Gastrocnemius medialis (tissue), 4 donors: Measurements from ENCODE around the gene ADAM11. TPM values are rescaled to one million over a fixed set of nuclear protein-coding genes. Genes with fewer than 3 reads are reported as not detected.

Experiments
- ATAC-seq, 2 donors: fragments of 150-250 bp; one replicate each; pipeline ENCODE4 v1.9.1; 2016
- DNase-seq, 2 donors: peaks; one replicate each; pipeline ENCODE4 v3.0.0-alpha.2; 2019
- H3K27ac ChIP-seq, 4 donors: fragments of 200-600 bp; sonication (generic); 1 replicate in 1 of 4; 2 replicates in 3 of 4; pipeline ENCODE4 v1.5.1; 2016 to 2018; ENCODE audit warnings: mild to moderate bottlenecking in 2 of 4, moderate library complexity in 1 of 4
- H3K27me3 ChIP-seq, 3 donors: fragments of 200-600 bp; sonication (generic) in 2 of 3; 1 replicate in 1 of 3; 2 replicates in 2 of 3; pipeline versions ENCODE4 v1.5.1 to v1.6.0; 2016 to 2019; ENCODE audit warnings: mild to moderate bottlenecking in 1 of 3, moderate library complexity in 1 of 3
- H3K36me3 ChIP-seq, 2 donors: fragments of 200-600 bp; sonication (generic) in 1 of 2; one replicate each; pipeline ENCODE4 v1.5.1; 2017 to 2018
- H3K4me1 ChIP-seq, 2 donors: fragments of 200-600 bp; sonication (generic) in 1 of 2; one replicate each; pipeline ENCODE4 v1.5.1; 2016 to 2017; ENCODE audit warnings: mild to moderate bottlenecking in 2 of 2
- H3K4me3 ChIP-seq, 4 donors: fragments of 200-600 bp; sonication (generic) in 3 of 4; 1 replicate in 1 of 4; 2 replicates in 3 of 4; pipeline ENCODE4 v1.5.1; 2016 to 2019; ENCODE audit warnings: mild to moderate bottlenecking in 2 of 4
- H3K9me3 ChIP-seq, 3 donors: fragments of 200-600 bp; sonication (generic) in 2 of 3; 1 replicate in 1 of 3; 2 replicates in 2 of 3; pipeline ENCODE4 v1.5.1; 2016 to 2019
- CTCF ChIP-seq, 5 experiments: fragments of 450-650 bp in 3 of 5; fragments of 200-600 bp in 2 of 5; sonication (generic) in 2 of 5; IDR thresholded peaks in 4 of 5; conservative IDR thresholded peaks in 1 of 5; 1 replicate in 4 of 5; 2 replicates in 1 of 5; pipeline ENCODE4 v1.5.1; 2016 to 2019; ENCODE audit warnings: antibody characterized with exemption in 5 of 5, mild to moderate bottlenecking in 3 of 5, moderate library complexity in 3 of 5
- POLR2A ChIP-seq, 2 donors: fragments of 450-650 bp; IDR thresholded peaks; one replicate each; pipeline ENCODE4 v1.6.1; 2017; ENCODE audit warnings: antibody characterized with exemption in 2 of 2, mild to moderate bottlenecking in 2 of 2, moderate library complexity in 2 of 2
- in situ Hi-C, 4 donors: fragments of 200-750 bp; cut with MboI; loops; one replicate each; pipeline versions ENCODE4 v1.15.0 to v1.8.0; 2017; ENCODE audit warnings: low sequenced_read_pairs in 4 of 4
- intact Hi-C: fragments of 100-400 bp; cut with DNase I; formaldehyde crosslinking; loops from one replicate; pipeline ENCODE4 v1.15.1; 2023; ENCODE audit warnings: low total_unique reads
- total RNA-seq, 4 donors: library from RNA; depleted of rRNA; stranded (reverse); fragments of >200 nt; gene quantifications; one replicate each; pipeline versions ENCODE4 v1.1.0 to v1.2.3, GENCODE V29; 2016

The ADAM11 gene
- total RNA-seq, 4 donors from 2014 or later = 0.04 to 0.36 TPM; not detected in 2

- DNase-seq = no peak
- H3K27ac ChIP-seq = no peak overlapping the region
- intact Hi-C loops = no loop called here
These were observed 13.7 kb downstream of the ADAM11 start for GRCh38 chr17:44772308-44773045.

GRCh38 chr17:44773140-44773539 lies 14.4 kb downstream of the ADAM11 start:
- in situ Hi-C loops = loop anchor here (5.0 to 25.0 kb wide), 4 partner anchors 92 to 264 kb away; no protein-coding TSS in a partner anchor
- Histone ChIP-seq H3K36me3 (no peaks in the 10 kb centered on the region), H3K27me3 (peaks cover 0 to 15% (median 8%) of the 10 kb centered on the region in 3 donors), H3K9me3 (no peaks in the 10 kb centered on the region), H3K27ac (no peak overlapping the region), H3K4me3 (no peak overlapping the region), H3K4me1 (peaks cover 6 to 14% of the 10 kb centered on the region in 2 donors)
- intact Hi-C loops = no loop called here
- no peak for TF ChIP-seq POLR2A (IDR thresholded peaks at IDR 0.05)
- TF ChIP-seq CTCF (IDR thresholded peaks at IDR 0.05 in 4 of 5, conservative IDR thresholded peaks at IDR 0.05 in 1 of 5) = no peak
- ATAC-seq (no peak), DNase-seq (no peak)

More at GRCh38 chr17:44772308-44773045, 13.7 kb downstream of the ADAM11 start:
- in situ Hi-C loops = loop anchor here (5.0 to 25.0 kb wide), 4 partner anchors 92 to 265 kb away; no protein-coding TSS in a partner anchor
- Histone ChIP-seq H3K36me3 (no peaks in the 10 kb centered on the region), H3K4me3 (no peak overlapping the region), H3K9me3 (no peaks in the 10 kb centered on the region), H3K4me1 (peaks cover 6 to 14% of the 10 kb centered on the region in 2 donors), H3K27me3 (peaks cover 0 to 15% (median 8%) of the 10 kb centered on the region in 3 donors)
- ATAC-seq = no peak
- TF ChIP-seq POLR2A (IDR thresholded peaks at IDR 0.05) (no peak), CTCF (IDR thresholded peaks at IDR 0.05 in 4 of 5, conservative IDR thresholded peaks at IDR 0.05 in 1 of 5) (no peak)

GRCh38 chr17:44774271-44775135 lies 15.7 kb downstream of the ADAM11 start:
- H3K9me3 ChIP-seq = no peaks in the 10 kb centered on the region
- TF ChIP-seq CTCF (IDR thresholded peaks at IDR 0.05 in 4 of 5, conservative IDR thresholded peaks at IDR 0.05 in 1 of 5) = peak; percentile 93 to 100 (median 98)
- no peak for TF ChIP-seq POLR2A (IDR thresholded peaks at IDR 0.05)
- in situ Hi-C loops = loop anchor here (5.0 to 25.0 kb wide), 5 partner anchors 90 to 263 kb away; no protein-coding TSS in a partner anchor
- peak; percentile 68 to 74 for ATAC-seq
- H3K27ac ChIP-seq = no peak overlapping the region
- intact Hi-C loops = loop anchor here (1.0 to 2.0 kb wide), 4 partner anchors 91 to 358 kb away; partner anchors contain the start of gene PLCD3
- H3K36me3 ChIP-seq = no peaks in the 10 kb centered on the region
- H3K4me3 ChIP-seq = peak overlapping the region; percentile 56 to 88 (median 64)
- DNase-seq = peak; percentile 55 to 75
- H3K4me1 ChIP-seq = peaks cover 6 to 14% of the 10 kb centered on the region in 2 donors
- H3K27me3 ChIP-seq = peaks cover 0 to 15% (median 8%) of the 10 kb centered on the region in 3 donors

GRCh38 chr17:44775136-44775837 lies 16.5 kb downstream of the ADAM11 start:
- intact Hi-C loops = loop anchor here (1.0 to 2.0 kb wide), 4 partner anchors 90 to 358 kb away; partner anchors contain the start of gene PLCD3
- H3K9me3 ChIP-seq = no peaks in the 10 kb centered on the region
- peaks cover 6 to 14% of the 10 kb centered on the region in 2 donors for H3K4me1 ChIP-seq
- H3K4me3 ChIP-seq = peak overlapping the region; percentile 56 to 88 (median 64)
- H3K36me3 ChIP-seq = no peaks in the 10 kb centered on the region
- peak in 1 of 5 experiments; percentile 0 for TF ChIP-seq CTCF (IDR thresholded peaks at IDR 0.05 in 4 of 5, conservative IDR thresholded peaks at IDR 0.05 in 1 of 5)
- TF ChIP-seq POLR2A (IDR thresholded peaks at IDR 0.05) = no peak
- DNase-seq (peak; percentile 87 to 90), ATAC-seq (peak; percentile 91 to 94)
- in situ Hi-C loops = loop anchor here (5.0 to 25.0 kb wide), 4 partner anchors 90 to 250 kb away; no protein-coding TSS in a partner anchor
- H3K27me3 ChIP-seq = peaks cover 0 to 15% (median 8%) of the 10 kb centered on the region in 3 donors
- peak overlapping the region in 1 of 4 donors; percentile 20 for H3K27ac ChIP-seq
